ENCODE measurements around the gene PLA2G15. TPM values are rescaled to one million over a fixed set of nuclear protein-coding genes. Genes with fewer than 3 reads are reported as not detected.

Gene PLA2G15
- total RNA-seq, 4 donors from 2014 or later, result 4.5 to 18.0 (median 11.7) TPM

Small RNAs within 50 kb of the gene (small RNA-seq; reads per million reads assigned to genes)
- 0 reads per million in 4 donors for gene RNU6-1262P

Other genes starting within 250 kb of the PLA2G15 start
- gene DPEP2, start 245.9 kb upstream of the PLA2G15 start, total RNA-seq, result 1 to 10 TPM; 1.0 to 3.0 (median 1.8) TPM
- not detected for gene DPEP2NB, start 229.5 kb upstream of the PLA2G15 start, total RNA-seq
- gene DDX28, start 222.1 kb upstream of the PLA2G15 start, total RNA-seq, result 10 to 100 TPM in 1 of 4 donors, 1 to 10 TPM in 3; 6.5 to 10.4 (median 8.0) TPM
- gene DUS2, start 222.1 kb upstream of the PLA2G15 start, total RNA-seq, result 10 to 100 TPM in 1 of 4 donors, 1 to 10 TPM in 3; 7.2 to 15.0 (median 8.7) TPM
- gene NFATC3, start 160.0 kb upstream of the PLA2G15 start, total RNA-seq, result 10 to 100 TPM; 42.4 to 50.6 (median 49.3) TPM
- 1 to 10 TPM in 1 of 4 donors, under 1 TPM in 1, not detected in 2; 0.13 to 2.9 TPM for gene ESRP2, start 9.2 kb upstream of the PLA2G15 start, total RNA-seq
- 10 to 100 TPM; 19.1 to 51.5 (median 33.7) TPM for gene SLC7A6, start 19.2 kb downstream of the PLA2G15 start, total RNA-seq
- 10 to 100 TPM; 10.4 to 18.2 (median 11.2) TPM for gene SLC7A6OS, start 65.6 kb downstream of the PLA2G15 start, total RNA-seq
- 10 to 100 TPM; 11.5 to 34.9 (median 27.4) TPM for gene PRMT7, start 65.6 kb downstream of the PLA2G15 start, total RNA-seq
- under 1 TPM in 3 of 4 donors, not detected in 1; 0.08 to 0.94 (median 0.77) TPM for gene SMPD3, start 203.1 kb downstream of the PLA2G15 start, total RNA-seq

Measured in gastroesophageal sphincter (tissue), 4 donors.